Measurements from ENCODE around the gene ZSCAN9. TPM values are rescaled to one million over a fixed set of nuclear protein-coding genes. Genes with fewer than 3 reads are reported as not detected.

The ZSCAN9 gene
- total RNA-seq, 1 donor from 2014 or later, result 3.7 TPM

- no peak overlapping the region for H3K4me3 ChIP-seq
- intact Hi-C loops (cut with DNase I), result loop anchor here (5.0 kb wide), 1 partner anchor 49 kb away; no protein-coding TSS in a partner anchor
- no peaks in the 10 kb centered on the region for H3K27me3 ChIP-seq
- H3K36me3 ChIP-seq, result peaks cover 28 to 37% of the 10 kb centered on the region in 2 donors
- H3K9me3 ChIP-seq, result no peaks in the 10 kb centered on the region
- no peak for DNase-seq (ENCODE audit: low spot score in 2 of 2)
- no peak overlapping the region for H3K27ac ChIP-seq
- H3K4me1 ChIP-seq, result peaks cover 0 to 4% of the 10 kb centered on the region in 2 donors
- TF ChIP-seq, protein P1, sequence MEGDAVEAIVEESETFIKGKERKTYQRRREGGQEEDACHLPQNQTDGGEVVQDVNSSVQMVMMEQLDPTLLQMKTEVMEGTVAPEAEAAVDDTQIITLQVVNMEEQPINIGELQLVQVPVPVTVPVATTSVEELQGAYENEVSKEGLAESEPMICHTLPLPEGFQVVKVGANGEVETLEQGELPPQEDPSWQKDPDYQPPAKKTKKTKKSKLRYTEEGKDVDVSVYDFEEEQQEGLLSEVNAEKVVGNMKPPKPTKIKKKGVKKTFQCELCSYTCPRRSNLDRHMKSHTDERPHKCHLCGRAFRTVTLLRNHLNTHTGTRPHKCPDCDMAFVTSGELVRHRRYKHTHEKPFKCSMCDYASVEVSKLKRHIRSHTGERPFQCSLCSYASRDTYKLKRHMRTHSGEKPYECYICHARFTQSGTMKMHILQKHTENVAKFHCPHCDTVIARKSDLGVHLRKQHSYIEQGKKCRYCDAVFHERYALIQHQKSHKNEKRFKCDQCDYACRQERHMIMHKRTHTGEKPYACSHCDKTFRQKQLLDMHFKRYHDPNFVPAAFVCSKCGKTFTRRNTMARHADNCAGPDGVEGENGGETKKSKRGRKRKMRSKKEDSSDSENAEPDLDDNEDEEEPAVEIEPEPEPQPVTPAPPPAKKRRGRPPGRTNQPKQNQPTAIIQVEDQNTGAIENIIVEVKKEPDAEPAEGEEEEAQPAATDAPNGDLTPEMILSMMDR (IDR thresholded peaks at IDR 0.05), result no peak
These were observed 57.9 kb downstream of the ZSCAN9 start for GRCh38 chr6:28282926-28283325.

Other genes with a start within 250 kb of the ZSCAN9 start
- gene ZNF165, start 144.7 kb upstream of the ZSCAN9 start, total RNA-seq, result not detected
- gene ZSCAN16, start 100.7 kb upstream of the ZSCAN9 start, total RNA-seq, result not detected
- gene ZKSCAN8, start 83.4 kb upstream of the ZSCAN9 start, total RNA-seq, result 8.7 TPM
- gene ZKSCAN4, start 27.0 kb downstream of the ZSCAN9 start, total RNA-seq, result 3.1 TPM
- not detected for gene NKAPL, start 34.0 kb downstream of the ZSCAN9 start, total RNA-seq
- 2.6 TPM for gene ZSCAN26, start 41.9 kb downstream of the ZSCAN9 start, total RNA-seq
- 3.0 TPM for gene PGBD1, start 56.3 kb downstream of the ZSCAN9 start, total RNA-seq
- gene ZSCAN31, start 110.9 kb downstream of the ZSCAN9 start, total RNA-seq, result 0.21 TPM
- gene ZKSCAN3, start 124.7 kb downstream of the ZSCAN9 start, total RNA-seq, result 0.21 TPM
- gene ZSCAN12, start 174.5 kb downstream of the ZSCAN9 start, total RNA-seq, result 5.3 TPM
- gene ZSCAN23, start 218.2 kb downstream of the ZSCAN9 start, total RNA-seq, result not detected